GM23338 (cell line): ENCODE results near the gene SLC26A4. TPM values are rescaled to one million over a fixed set of nuclear protein-coding genes. Genes with fewer than 3 reads are reported as not detected.

Experiments
- ATAC-seq: fragments of 200-7000 bp; cut with Tn5 transposase; 3 replicates; pipeline ENCODE4 v1.9.1; 2020
- DNase-seq: peaks from one replicate; pipeline ENCODE4 v3.0.0-alpha.2; 2015; ENCODE audit warnings: low spot score
- H2AFZ ChIP-seq: fragments of 200-600 bp; sonication (generic); 2 replicates; pipeline ENCODE4 v1.8.0; 2016; ENCODE audit warnings: antibody characterized with exemption, mild to moderate bottlenecking, moderate library complexity
- H3F3A ChIP-seq: fragments of 200-600 bp; sonication (generic); replicated peaks from 2 replicates; pipeline ENCODE4 v1.8.0; 2017; ENCODE audit warnings: antibody characterized with exemption, mixed run types, low read depth
- H3K27ac ChIP-seq: fragments of 200-600 bp; sonication (generic); 2 replicates; pipeline ENCODE4 v1.6.1; 2016; ENCODE audit warnings: low read depth
- H3K27me3 ChIP-seq: fragments of 200-600 bp; sonication (generic); 2 replicates; pipeline ENCODE4 v1.8.0; 2016; ENCODE audit warnings: mild to moderate bottlenecking, mixed run types, moderate library complexity; ENCODE audit not compliant: insufficient read depth
- H3K36me3 ChIP-seq: fragments of 200-600 bp; sonication (generic); 2 replicates; pipeline ENCODE4 v1.8.0; 2016; ENCODE audit warnings: mild to moderate bottlenecking; ENCODE audit not compliant: insufficient read depth
- H3K4me1 ChIP-seq: fragments of 200-600 bp; sonication (generic); 2 replicates; pipeline ENCODE4 v1.8.0; 2016; ENCODE audit warnings: mild to moderate bottlenecking, moderate library complexity; ENCODE audit not compliant: insufficient read depth
- H3K4me2 ChIP-seq: fragments of 200-600 bp; sonication (generic); 2 replicates; pipeline ENCODE4 v1.7.1; 2017; ENCODE audit warnings: mixed run types
- H3K4me3 ChIP-seq: fragments of 200-600 bp; sonication (generic); 2 replicates; pipeline ENCODE4 v1.6.1; 2016; ENCODE audit warnings: mixed run types
- H3K79me2 ChIP-seq: fragments of 200-600 bp; sonication (generic); replicated peaks from 2 replicates; pipeline ENCODE4 v1.8.0; 2017; ENCODE audit warnings: mild to moderate bottlenecking; ENCODE audit not compliant: insufficient read depth
- H3K9me2 ChIP-seq: fragments of 200-600 bp; sonication (generic); 2 replicates; pipeline ENCODE4 v1.8.0; 2017; ENCODE audit not compliant: insufficient read depth
- H4K20me1 ChIP-seq: fragments of 200-600 bp; sonication (generic); replicated peaks from 2 replicates; pipeline ENCODE4 v1.8.0; 2017; ENCODE audit warnings: mild to moderate bottlenecking; ENCODE audit not compliant: insufficient read depth
- H3K27ac Mint-ChIP-seq: 2 replicates; pipeline ENCODE4 v1.8.0; 2020; ENCODE audit warnings: inconsistent platforms, mild to moderate bottlenecking, moderate library complexity, mixed read lengths
- H3K27me3 Mint-ChIP-seq: 3 replicates; pipeline ENCODE4 v1.8.0; 2022; ENCODE audit warnings: low read depth, mild to moderate bottlenecking, moderate library complexity, mixed read lengths, inconsistent platforms; ENCODE audit not compliant: insufficient read depth, poor library complexity
- H3K36me3 Mint-ChIP-seq: 3 replicates; pipeline ENCODE4 v1.8.0; 2021; ENCODE audit warnings: low read depth, mild to moderate bottlenecking, inconsistent platforms, moderate library complexity, mixed read lengths
- H3K4me1 Mint-ChIP-seq: 3 replicates; pipeline ENCODE4 v1.8.0; 2020; ENCODE audit warnings: mild to moderate bottlenecking, inconsistent platforms, mixed read lengths
- H3K4me3 Mint-ChIP-seq: 3 replicates; pipeline ENCODE4 v1.8.0; 2021; ENCODE audit warnings: moderate library complexity, mild to moderate bottlenecking, inconsistent platforms, mixed read lengths
- H3K9me3 Mint-ChIP-seq: 3 replicates; pipeline ENCODE4 v1.8.0; 2020; ENCODE audit warnings: moderate library complexity, mild to moderate bottlenecking, inconsistent platforms, mixed read lengths
- ETS1 ChIP-seq: IDR thresholded peaks from 2 replicates; pipeline ENCODE4 v1.6.1; 2016; ENCODE audit warnings: antibody characterized with exemption
- EZH2 ChIP-seq: fragments of 200-600 bp; sonication (generic); IDR thresholded peaks from one replicate; pipeline ENCODE4 v1.8.0; 2017; ENCODE audit warnings: antibody characterized with exemption, mild to moderate bottlenecking, low read depth; ENCODE audit not compliant: unreplicated experiment
- EZH2phosphoT487 ChIP-seq: fragments of 200-600 bp; sonication (generic); IDR thresholded peaks from one replicate; pipeline ENCODE4 v1.8.1; 2018; ENCODE audit warnings: antibody characterized with exemption; ENCODE audit not compliant: unreplicated experiment
- JUNB ChIP-seq: IDR thresholded peaks from one replicate; pipeline ENCODE4 v1.6.1; 2016; ENCODE audit warnings: antibody characterized with exemption; ENCODE audit not compliant: unreplicated experiment
- NANOG ChIP-seq: IDR thresholded peaks from 2 replicates; pipeline ENCODE4 v1.6.1; 2016; ENCODE audit warnings: antibody characterized with exemption, borderline replicate concordance
- REST ChIP-seq: IDR thresholded peaks from one replicate; pipeline ENCODE4 v1.6.1; 2018; ENCODE audit warnings: antibody characterized with exemption; ENCODE audit not compliant: unreplicated experiment
- STAT1 ChIP-seq: IDR thresholded peaks from one replicate; pipeline ENCODE4 v1.6.1; 2016; ENCODE audit warnings: antibody characterized with exemption; ENCODE audit not compliant: unreplicated experiment
- ZNF114 ChIP-seq: fragments of 250-450 bp; sonication (Bioruptor Pico); IDR thresholded peaks from 2 replicates; pipeline ENCODE4 v1.5.0; 2020; ENCODE audit warnings: mild to moderate bottlenecking, moderate library complexity
- ZNF462 ChIP-seq: fragments of 250-450 bp; sonication (Bioruptor Pico); IDR thresholded peaks from 2 replicates; pipeline ENCODE4 v1.5.0; 2020; ENCODE audit warnings: mild to moderate bottlenecking, moderate library complexity
- polyA plus RNA-seq: library from polyadenylated mRNA; unstranded; fragments of >200 nt; fragmentation: Nextera tagmentation; extraction: Ambion mirVana; gene quantifications from 2 replicates; pipeline ENCODE4 v1.2.1, GENCODE V29; 2016
- total RNA-seq: library from RNA; depleted of rRNA; stranded (reverse); fragments of >200 nt; shearing (Covaris generic); gene quantifications from 2 replicates; pipeline ENCODE4 v1.2.3, GENCODE V29; 2014

Gene SLC26A4
- total and polyA plus RNA-seq, 2 experiments from 2014 or later = 0.07 TPM; not detected in 1

- ATAC-seq = no peak
- Histone ChIP-seq H3F3A (peaks cover 4% of the 10 kb centered on the region; the same call in 1 of the 2 replicates), H3K4me1 (no peaks in the 10 kb centered on the region; the same call in 1 of the 2 replicates), H3K79me2 (no peaks in the 10 kb centered on the region), H3K4me3 (peak overlapping the region; percentile 76; the same call in 1 of the 2 replicates), H3K9me2 (no peaks in the 10 kb centered on the region), H3K27me3 (peaks cover 74% of the 10 kb centered on the region), H4K20me1 (peaks cover 7% of the 10 kb centered on the region; the same call in 1 of the 2 replicates), H2AFZ (no peak overlapping the region), H3K27ac (no peak overlapping the region), H3K4me2 (peak overlapping the region; percentile 94), H3K36me3 (no peaks in the 10 kb centered on the region)
- H3K36me3 Mint-ChIP-seq = no peaks in the 10 kb centered on the region; the same call in 2 of the 3 replicates
- TF ChIP-seq STAT1 = no peak
- no peak for TF ChIP-seq JUNB
- no peak for TF ChIP-seq ZNF462 (CRISPR knock-in tag)
- no peak for TF ChIP-seq ZNF114 (CRISPR knock-in tag)
- TF ChIP-seq REST = no peak
- no peak for TF ChIP-seq EZH2phosphoT487
- no peak for TF ChIP-seq EZH2
- no peak for TF ChIP-seq ETS1
- TF ChIP-seq NANOG = no peak
- H3K4me1 Mint-ChIP-seq = peaks cover 18% of the 10 kb centered on the region
- H3K27ac Mint-ChIP-seq = no peak overlapping the region
- peaks cover 46% of the 10 kb centered on the region for H3K27me3 Mint-ChIP-seq
- DNase-seq = no peak
- peak overlapping the region; percentile 83; the same call in 1 of the 3 replicates for H3K4me3 Mint-ChIP-seq
- no peaks in the 10 kb centered on the region for H3K9me3 Mint-ChIP-seq
Observed at GRCh38 chr7:107659666-107660065, 962 bp upstream of the SLC26A4 start.
